HG03039 (cell line): ENCODE measurements around the gene DYNLRB1.

Source experiments
- ATAC-seq: cut with Tn5 transposase; IDR thresholded peaks from one replicate; pipeline ENCODE4 v1.9.1; 2021; ENCODE audit warnings: mild to moderate bottlenecking, moderate library complexity; ENCODE audit not compliant: unreplicated experiment

Gene DYNLRB1

GRCh38 chr20:34577061-34577460, 60.8 kb downstream of the DYNLRB1 start:
- ATAC-seq: no peak

- no peak for ATAC-seq
These were observed 61.8 kb downstream of the DYNLRB1 start for GRCh38 chr20:34578025-34578424.

- no peak for ATAC-seq
These were observed 62.3 kb downstream of the DYNLRB1 start for GRCh38 chr20:34578521-34578920.

GRCh38 chr20:34579191-34579978, 63.2 kb downstream of the DYNLRB1 start:
- no peak for ATAC-seq

GRCh38 chr20:34579979-34580940, 64.0 kb downstream of the DYNLRB1 start:
- no peak for ATAC-seq

GRCh38 chr20:34581341-34582184, 65.3 kb downstream of the DYNLRB1 start:
- no peak for ATAC-seq

- ATAC-seq: no peak
These were observed 66.0 kb downstream of the DYNLRB1 start for GRCh38 chr20:34582221-34582620.

GRCh38 chr20:34582911-34583310, 66.7 kb downstream of the DYNLRB1 start:
- ATAC-seq: no peak

- ATAC-seq: no peak
These were observed 67.3 kb downstream of the DYNLRB1 start for GRCh38 chr20:34583544-34583943.

GRCh38 chr20:34585019-34585418, 68.8 kb downstream of the DYNLRB1 start:
- ATAC-seq: no peak

- no peak for ATAC-seq
These were observed 70.4 kb downstream of the DYNLRB1 start for GRCh38 chr20:34586488-34587163.
